Natural killer cell (primary cell): Measurements from ENCODE around the gene ZCCHC17. TPM values are rescaled to one million over a fixed set of nuclear protein-coding genes. Genes with fewer than 3 reads are reported as not detected.
A peak's percentile ranks its signal among the peaks of the same experiment; 100 is the strongest.

Source experiments
- ATAC-seq, 3 donors: fragments of 150-1000 bp in 2 of 3; fragments of 200-7000 bp in 1 of 3; cut with Tn5 transposase; 1 replicate in 1 of 3; 2 replicates in 2 of 3; pipeline ENCODE4 v1.10.0; 2021; ENCODE audit warnings: mild to moderate bottlenecking in 2 of 3, moderate library complexity in 2 of 3
- DNase-seq, 2 donors: peaks; one replicate each; pipeline versions ENCODE4 v3.0.0 to v3.0.0-alpha.2; 2013 to 2021; ENCODE audit warnings: mixed read lengths in 1 of 2
- H3K27ac ChIP-seq: one replicate; pipeline ENCODE4 v1.5.1; 2013; ENCODE audit warnings: mild to moderate bottlenecking, low read length
- H3K27me3 ChIP-seq: one replicate; pipeline ENCODE4 v1.6.1; 2013; ENCODE audit warnings: low read length; ENCODE audit not compliant: control insufficient read depth, insufficient read depth
- H3K36me3 ChIP-seq: one replicate; pipeline ENCODE4 v1.6.1; 2013; ENCODE audit warnings: low read length; ENCODE audit not compliant: control insufficient read depth, insufficient read depth
- H3K4me1 ChIP-seq: one replicate; pipeline ENCODE4 v1.6.1; 2013; ENCODE audit warnings: low read length; ENCODE audit not compliant: control insufficient read depth, insufficient read depth
- H3K4me3 ChIP-seq: one replicate; pipeline ENCODE4 v1.5.1; 2013; ENCODE audit warnings: low read length
- H3K9me3 ChIP-seq: one replicate; pipeline ENCODE4 v1.6.1; 2013; ENCODE audit warnings: low read length; ENCODE audit not compliant: control insufficient read depth, insufficient read depth
- H3K27ac Mint-ChIP-seq, 2 donors: one replicate each; pipeline ENCODE4 v1.8.0; 2022; ENCODE audit warnings: mild to moderate bottlenecking in 2 of 2, mixed read lengths in 2 of 2, moderate library complexity in 1 of 2
- H3K27me3 Mint-ChIP-seq, 2 donors: one replicate each; pipeline ENCODE4 v1.8.0; 2022; ENCODE audit warnings: low read depth in 2 of 2, mixed read lengths in 2 of 2
- H3K36me3 Mint-ChIP-seq: one replicate; pipeline ENCODE4 v1.8.0; 2022; ENCODE audit warnings: mixed read lengths
- H3K4me1 Mint-ChIP-seq, 2 donors: one replicate each; pipeline ENCODE4 v1.8.0; 2022; ENCODE audit warnings: mixed read lengths in 2 of 2
- H3K4me3 Mint-ChIP-seq: one replicate; pipeline ENCODE4 v1.8.0; 2022; ENCODE audit warnings: mild to moderate bottlenecking, moderate library complexity, mixed read lengths
- H3K9me3 Mint-ChIP-seq, 2 donors: one replicate each; pipeline ENCODE4 v1.8.0; 2022; ENCODE audit warnings: mixed read lengths in 2 of 2
- CTCF ChIP-seq: fragments of 200-600 bp; IDR thresholded peaks from one replicate; pipeline ENCODE4 v1.8.0; 2022; ENCODE audit warnings: antibody characterized with exemption
- WGBS: methylation state at CpG from one replicate; pipeline ENCODE4 v1.1.7; 2013; ENCODE audit warnings: missing lambda C conversion rate; ENCODE audit not compliant: insufficient coverage; 5-methylcytosine and 5-hydroxymethylcytosine counted together
- intact Hi-C: fragments of 100-400 bp; cut with micrococcal nuclease; formaldehyde crosslinking; loops from one replicate; pipeline ENCODE4 v1.14.2; 2022
- total RNA-seq, 4 donors: library from RNA; stranded (reverse); fragments of 120-200 nt in 1 of 4; gene quantifications; one replicate each; pipeline versions ENCODE4 v1.2.3 to v1.2.4, GENCODE V29; 2013 to 2022

ZCCHC17 gene
- total RNA-seq, 3 donors from 2014 or later (not counting 1 experiment from before 2014, with no cell fraction given): 24.1 to 31.1 (median 27.8) TPM

- intact Hi-C loops: no loop called here
- H3K9me3 ChIP-seq: no peaks in the 10 kb centered on the region
- H3K27me3 ChIP-seq: no peaks in the 10 kb centered on the region
- peaks cover 16% of the 10 kb centered on the region for H3K4me1 ChIP-seq
- Mint-ChIP-seq H3K27ac (no peak overlapping the region), H3K4me3 (peak overlapping the region; percentile 91), H3K27me3 (peaks cover 0 to 2% of the 10 kb centered on the region in 2 donors), H3K4me1 (peaks cover 30 to 32% of the 10 kb centered on the region in 2 donors), H3K36me3 (no peaks in the 10 kb centered on the region), H3K9me3 (no peaks in the 10 kb centered on the region)
- no peak for TF ChIP-seq CTCF
- no peaks in the 10 kb centered on the region for H3K36me3 ChIP-seq
- DNase-seq: no peak
- 95% methylated on average over 7 of the region's 7 CpGs for WGBS
- no peak overlapping the region for H3K4me3 ChIP-seq
- no peak for ATAC-seq
- H3K27ac ChIP-seq: no peak overlapping the region
Observed at GRCh38 chr1:31374511-31375196, 77.8 kb downstream of the ZCCHC17 start.

- Mint-ChIP-seq H3K27ac (no peak overlapping the region), H3K27me3 (peaks cover 0 to 6% of the 10 kb centered on the region in 2 donors), H3K4me1 (peaks cover 30 to 32% of the 10 kb centered on the region in 2 donors), H3K4me3 (no peak overlapping the region), H3K9me3 (no peaks in the 10 kb centered on the region), H3K36me3 (no peaks in the 10 kb centered on the region)
- H3K27ac ChIP-seq: no peak overlapping the region
- 75% methylated on average over 8 of the region's 8 CpGs for WGBS
- TF ChIP-seq CTCF: no peak
- no peaks in the 10 kb centered on the region for H3K36me3 ChIP-seq
- peaks cover 16% of the 10 kb centered on the region for H3K4me1 ChIP-seq
- no peaks in the 10 kb centered on the region for H3K9me3 ChIP-seq
- no peak overlapping the region for H3K4me3 ChIP-seq
- DNase-seq (no peak), ATAC-seq (no peak)
- H3K27me3 ChIP-seq: no peaks in the 10 kb centered on the region
- intact Hi-C loops: no loop called here
Observed at GRCh38 chr1:31376375-31377134, 79.7 kb downstream of the ZCCHC17 start.

- intact Hi-C loops: no loop called here
- H3K36me3 ChIP-seq: no peaks in the 10 kb centered on the region
- Mint-ChIP-seq H3K4me1 (peaks cover 24 to 25% of the 10 kb centered on the region in 2 donors), H3K36me3 (no peaks in the 10 kb centered on the region), H3K4me3 (no peak overlapping the region), H3K27me3 (peaks cover 0 to 12% of the 10 kb centered on the region in 2 donors), H3K9me3 (no peaks in the 10 kb centered on the region), H3K27ac (no peak overlapping the region)
- H3K4me1 ChIP-seq: peaks cover 15% of the 10 kb centered on the region
- TF ChIP-seq CTCF: no peak
- no peaks in the 10 kb centered on the region for H3K9me3 ChIP-seq
- no peak for ATAC-seq
- no peak overlapping the region for H3K4me3 ChIP-seq
- no peak overlapping the region for H3K27ac ChIP-seq
- 100% methylated on average over 1 of the region's 3 CpGs for WGBS
- no peaks in the 10 kb centered on the region for H3K27me3 ChIP-seq
- DNase-seq: no peak
Observed at GRCh38 chr1:31377364-31377863, 80.6 kb downstream of the ZCCHC17 start.
